Trophoblast cell (in vitro differentiated cells and primary cell): ENCODE data around the gene FAM234B.

ENCODE experiments used
- DNase-seq, 2 donors: peaks; one replicate each; pipeline ENCODE4 v3.0.0-alpha.2; 2016
- H2AFZ ChIP-seq: 2 replicates; pipeline ENCODE4 v1.6.1; 2013; ENCODE audit warnings: low read length, moderate library complexity, mild to moderate bottlenecking; ENCODE audit not compliant: insufficient read depth, poor library complexity
- H2AK5ac ChIP-seq: 2 replicates; pipeline ENCODE4 v1.6.1; 2013; ENCODE audit warnings: mild to moderate bottlenecking, low read length
- H2BK120ac ChIP-seq: 2 replicates; pipeline ENCODE4 v1.6.1; 2013; ENCODE audit warnings: low read length, mild to moderate bottlenecking, moderate library complexity; ENCODE audit not compliant: insufficient read depth, poor library complexity
- H2BK12ac ChIP-seq: 2 replicates; pipeline ENCODE4 v1.6.1; 2013; ENCODE audit warnings: mild to moderate bottlenecking, low read length, moderate library complexity
- H2BK5ac ChIP-seq: 2 replicates; pipeline ENCODE4 v1.6.1; 2013; ENCODE audit warnings: low read length, low read depth, moderate library complexity, mild to moderate bottlenecking; ENCODE audit not compliant: poor library complexity
- H3K14ac ChIP-seq: 2 replicates; pipeline ENCODE4 v1.6.1; 2013; ENCODE audit warnings: mild to moderate bottlenecking, low read length
- H3K18ac ChIP-seq: 2 replicates; pipeline ENCODE4 v1.6.1; 2013; ENCODE audit warnings: mild to moderate bottlenecking, low read length
- H3K23ac ChIP-seq: 2 replicates; pipeline ENCODE4 v1.6.1; 2013; ENCODE audit warnings: low read length
- H3K27ac ChIP-seq: 2 replicates; pipeline ENCODE4 v1.5.1; 2013; ENCODE audit warnings: low read depth, mild to moderate bottlenecking, inconsistent platforms, low read length, moderate library complexity
- H3K27me3 ChIP-seq: 2 replicates; pipeline ENCODE4 v1.6.1; 2013; ENCODE audit warnings: inconsistent platforms, mild to moderate bottlenecking, low read length, moderate library complexity; ENCODE audit not compliant: insufficient read depth
- H3K36me3 ChIP-seq, 2 experiments: 1 replicate in 1 of 2; 2 replicates in 1 of 2; pipeline ENCODE4 v1.6.1; 2013; ENCODE audit warnings: low read length in 2 of 2, mild to moderate bottlenecking in 2 of 2, moderate library complexity in 1 of 2; ENCODE audit not compliant: insufficient read depth in 2 of 2, control insufficient read depth in 1 of 2
- H3K4ac ChIP-seq: 2 replicates; pipeline ENCODE4 v1.6.1; 2013; ENCODE audit warnings: low read depth, mild to moderate bottlenecking, low read length, moderate library complexity
- H3K4me1 ChIP-seq, 2 experiments: 1 replicate in 1 of 2; 2 replicates in 1 of 2; pipeline ENCODE4 v1.6.1; 2013; ENCODE audit warnings: low read length in 2 of 2, mild to moderate bottlenecking in 2 of 2, moderate library complexity in 1 of 2; ENCODE audit not compliant: insufficient read depth in 2 of 2, control insufficient read depth in 1 of 2
- H3K4me2 ChIP-seq: 2 replicates; pipeline ENCODE4 v1.6.1; 2013; ENCODE audit warnings: inconsistent platforms, mild to moderate bottlenecking, low read length, moderate library complexity
- H3K4me3 ChIP-seq: 2 replicates; pipeline ENCODE4 v1.5.1; 2013; ENCODE audit warnings: mild to moderate bottlenecking, low read depth, low read length, inconsistent platforms
- H3K79me1 ChIP-seq: one replicate; pipeline ENCODE4 v1.6.1; 2013; ENCODE audit warnings: low read length
- H3K79me2 ChIP-seq: 2 replicates; pipeline ENCODE4 v1.6.1; 2013; ENCODE audit warnings: low read length, mild to moderate bottlenecking; ENCODE audit not compliant: control insufficient read depth, insufficient read depth, poor library complexity
- H3K9ac ChIP-seq: 2 replicates; pipeline ENCODE4 v1.6.1; 2013; ENCODE audit warnings: mild to moderate bottlenecking, low read length
- H3K9me3 ChIP-seq: 2 replicates; pipeline ENCODE4 v1.6.1; 2013; ENCODE audit warnings: low read depth, mild to moderate bottlenecking, control low read depth, inconsistent platforms, low read length; ENCODE audit not compliant: insufficient read depth
- H4K12ac ChIP-seq: 2 replicates; pipeline ENCODE4 v1.6.1; 2013; ENCODE audit warnings: low read depth, mild to moderate bottlenecking, low read length, moderate library complexity
- H4K8ac ChIP-seq: 2 replicates; pipeline ENCODE4 v1.6.1; 2013; ENCODE audit warnings: low read depth, mild to moderate bottlenecking, low read length, moderate library complexity
- H4K91ac ChIP-seq: one replicate; pipeline ENCODE4 v1.6.1; 2013; ENCODE audit warnings: low read depth, mild to moderate bottlenecking, low read length, moderate library complexity
- WGBS: extraction: QIAGEN DNeasy Blood & Tissue Kit; methylation state at CpG from one replicate; pipeline ENCODE4 v1.1.7; 2013; ENCODE audit warnings: missing lambda C conversion rate; ENCODE audit not compliant: insufficient read length, insufficient coverage; ENCODE audit errors: extremely low coverage; 5-methylcytosine and 5-hydroxymethylcytosine counted together

Gene FAM234B

DNA sequence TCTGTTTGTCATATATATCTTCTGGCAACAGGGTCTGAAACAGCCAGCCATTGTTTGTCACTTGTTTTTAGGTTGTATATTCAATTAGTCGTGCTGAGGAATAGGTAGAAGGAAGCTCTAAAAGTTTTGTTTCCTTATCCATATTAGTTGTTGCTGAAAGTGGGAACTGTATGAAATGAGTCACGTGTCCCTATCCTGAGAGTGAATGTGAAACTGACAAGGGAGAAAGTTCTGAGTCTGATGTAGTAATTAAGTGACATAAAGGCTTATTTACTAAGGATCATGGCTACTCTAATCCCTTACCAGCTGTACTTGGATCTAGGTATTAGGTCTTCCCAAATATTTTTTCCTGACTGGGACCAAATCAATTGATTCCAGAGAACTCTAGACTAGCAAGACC, 16.4 kb downstream of the FAM234B start:
- no peaks in the 10 kb centered on the region for H3K9me3 ChIP-seq
- peaks cover 2% of the 10 kb centered on the region in 2 experiments for H3K36me3 ChIP-seq
- no peak overlapping the region for H3K18ac ChIP-seq
- no CpG with 5 or more reads among the region's 2 CpGs for whole genome bisulfite sequencing
- H3K4me3 ChIP-seq, result no peak overlapping the region
- H3K23ac ChIP-seq, result no peak overlapping the region
- H4K91ac ChIP-seq, result no peak overlapping the region
- H3K4me1 ChIP-seq, result no peaks in the 10 kb centered on the region
- H3K4ac ChIP-seq, result no peak overlapping the region
- no peaks in the 10 kb centered on the region for H3K79me1 ChIP-seq
- H2BK12ac ChIP-seq, result no peak overlapping the region
- DNase-seq, result no peak
- no peak overlapping the region for H4K12ac ChIP-seq
- no peaks in the 10 kb centered on the region for H3K27me3 ChIP-seq
- H3K14ac ChIP-seq, result no peak overlapping the region
- no peak overlapping the region for H4K8ac ChIP-seq
- H3K9ac ChIP-seq, result no peak overlapping the region
- no peak overlapping the region for H3K27ac ChIP-seq
- H2BK5ac ChIP-seq, result no peak overlapping the region
- no peak overlapping the region for H2BK120ac ChIP-seq
- H2AK5ac ChIP-seq, result no peak overlapping the region
- H2AFZ ChIP-seq, result no peak overlapping the region
- no peak overlapping the region for H3K4me2 ChIP-seq
- no peaks in the 10 kb centered on the region for H3K79me2 ChIP-seq

DNA sequence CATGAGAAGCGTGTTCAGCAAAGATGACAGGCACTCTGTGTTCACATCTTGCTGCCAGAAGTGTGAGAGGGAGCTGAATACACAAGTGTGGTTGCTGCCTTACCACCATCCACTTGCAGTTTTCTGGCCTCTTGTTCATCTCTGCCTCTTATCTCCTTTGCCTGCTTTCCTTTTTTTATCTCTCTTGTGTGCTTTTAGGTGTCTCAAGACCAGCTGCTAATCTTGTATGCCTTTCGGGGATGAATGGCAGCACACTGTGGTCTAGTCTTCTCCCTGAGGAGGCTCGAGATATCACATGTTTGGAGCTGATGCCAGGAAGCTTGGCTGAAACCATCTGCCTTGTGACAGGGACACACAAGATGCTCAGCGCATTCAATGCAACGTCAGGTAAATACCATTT, 17.2 kb downstream of the FAM234B start:
- H3K4me2 ChIP-seq, result no peak overlapping the region
- H2BK12ac ChIP-seq, result no peak overlapping the region
- H3K27ac ChIP-seq, result no peak overlapping the region
- H3K79me1 ChIP-seq, result no peaks in the 10 kb centered on the region
- H3K4me3 ChIP-seq, result no peak overlapping the region
- H2BK5ac ChIP-seq, result no peak overlapping the region
- H3K27me3 ChIP-seq, result no peaks in the 10 kb centered on the region
- no peak overlapping the region for H3K23ac ChIP-seq
- no peaks in the 10 kb centered on the region for H3K79me2 ChIP-seq
- H2BK120ac ChIP-seq, result no peak overlapping the region
- no peak overlapping the region for H4K12ac ChIP-seq
- H3K36me3 ChIP-seq, result no peaks in the 10 kb centered on the region
- no peak overlapping the region for H4K8ac ChIP-seq
- H2AK5ac ChIP-seq, result no peak overlapping the region
- H3K4ac ChIP-seq, result no peak overlapping the region
- no CpG with 5 or more reads among the region's 5 CpGs for WGBS
- H3K9me3 ChIP-seq, result no peaks in the 10 kb centered on the region
- H3K14ac ChIP-seq, result no peak overlapping the region
- no peak overlapping the region for H4K91ac ChIP-seq
- DNase-seq, result no peak
- H3K9ac ChIP-seq, result no peak overlapping the region
- no peak overlapping the region for H2AFZ ChIP-seq
- no peaks in the 10 kb centered on the region for H3K4me1 ChIP-seq
- H3K18ac ChIP-seq, result no peak overlapping the region

DNA sequence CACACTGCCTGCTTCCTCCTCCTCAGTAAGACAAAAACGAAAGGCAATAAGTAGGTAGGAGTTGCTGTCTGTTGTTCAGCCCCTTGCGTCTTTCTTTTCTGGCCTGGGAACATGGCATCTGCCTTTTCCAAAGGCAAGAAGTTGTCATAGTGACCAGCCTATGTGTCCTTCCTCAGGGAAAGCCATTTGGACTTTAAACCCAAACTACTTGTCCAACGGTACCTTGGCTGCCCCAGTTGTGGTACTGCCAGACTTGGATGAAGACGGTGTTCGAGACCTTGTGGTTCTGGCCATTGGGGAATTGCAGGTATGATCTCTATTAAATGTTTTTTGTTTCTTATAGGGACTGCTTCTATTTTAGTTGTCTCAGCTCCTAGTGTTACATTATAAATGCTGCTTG, 18.5 kb downstream of the FAM234B start:
- WGBS, result no CpG with 5 or more reads among the region's 5 CpGs
- no peak overlapping the region for H3K9ac ChIP-seq

DNA sequence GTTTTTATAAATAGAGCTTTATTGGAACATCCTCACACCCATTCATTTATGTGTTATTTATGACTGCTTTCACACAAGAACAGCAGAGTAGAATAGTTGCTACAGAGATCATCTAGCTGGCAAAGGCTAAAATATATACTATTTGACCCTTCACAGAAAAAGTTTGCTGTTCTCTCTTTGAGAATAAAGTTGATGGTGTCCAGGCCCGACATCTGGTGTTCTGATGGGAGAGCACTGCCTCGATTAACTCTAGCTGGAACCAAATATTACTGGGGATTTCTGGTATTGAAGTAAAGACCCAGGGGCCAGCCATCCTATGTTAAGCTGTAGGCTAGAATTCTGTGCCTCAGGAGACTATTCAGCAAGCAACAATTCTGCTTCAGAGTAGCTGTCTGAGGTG, 21.8 kb downstream of the FAM234B start:
- Histone ChIP-seq H3K79me1 (no peaks in the 10 kb centered on the region), H3K4me3 (no peak overlapping the region), H2AK5ac (no peak overlapping the region), H3K9me3 (no peaks in the 10 kb centered on the region), H3K36me3 (peaks cover 0 to 3% of the 10 kb centered on the region in 2 experiments), H3K27me3 (no peaks in the 10 kb centered on the region), H2BK120ac (no peak overlapping the region), H4K12ac (no peak overlapping the region), H4K91ac (no peak overlapping the region), H3K4me2 (no peak overlapping the region), H2BK5ac (no peak overlapping the region), H3K79me2 (no peaks in the 10 kb centered on the region), H4K8ac (no peak overlapping the region), H3K9ac (no peak overlapping the region), H2AFZ (no peak overlapping the region), H3K18ac (no peak overlapping the region), H3K23ac (no peak overlapping the region), H3K27ac (no peak overlapping the region), H3K4ac (no peak overlapping the region), H2BK12ac (no peak overlapping the region), H3K14ac (no peak overlapping the region), H3K4me1 (peaks cover 0 to 2% of the 10 kb centered on the region in 2 experiments)
- no peak for DNase-seq
- no CpG with 5 or more reads among the region's 2 CpGs for WGBS

More for the DNA sequence above, 18.5 kb downstream of the FAM234B start:
- no peak overlapping the region for H3K27ac ChIP-seq
- H4K12ac ChIP-seq, result no peak overlapping the region
- H2BK5ac ChIP-seq, result no peak overlapping the region
- no peaks in the 10 kb centered on the region for H3K79me2 ChIP-seq
- no peak for DNase-seq
- no peak overlapping the region for H2BK12ac ChIP-seq
- H3K14ac ChIP-seq, result no peak overlapping the region
- no peak overlapping the region for H4K91ac ChIP-seq
- no peak overlapping the region for H3K4me3 ChIP-seq
- no peak overlapping the region for H2BK120ac ChIP-seq
- H2AK5ac ChIP-seq, result no peak overlapping the region
- no peaks in the 10 kb centered on the region for H3K9me3 ChIP-seq
- H3K36me3 ChIP-seq, result no peaks in the 10 kb centered on the region
- H3K23ac ChIP-seq, result no peak overlapping the region
- no peak overlapping the region for H4K8ac ChIP-seq
- no peak overlapping the region for H3K4me2 ChIP-seq
- no peaks in the 10 kb centered on the region for H3K79me1 ChIP-seq
- no peak overlapping the region for H3K18ac ChIP-seq
- H3K4ac ChIP-seq, result no peak overlapping the region
- no peaks in the 10 kb centered on the region for H3K27me3 ChIP-seq
- H3K4me1 ChIP-seq, result no peaks in the 10 kb centered on the region
- H2AFZ ChIP-seq, result no peak overlapping the region
